AG09309 (cell line): Measurements from ENCODE around the gene BAIAP2L2.

ENCODE experiments used
- DNase-seq: peaks from one replicate; pipeline ENCODE4 v3.0.0-alpha.2; 2010; ENCODE audit warnings: low read depth
- H3K4me3 ChIP-seq: 2 replicates; pipeline ENCODE4 v1.5.1; 2011; ENCODE audit warnings: mild to moderate bottlenecking, low read depth, low read length, moderate library complexity; ENCODE audit not compliant: control insufficient read depth
- CTCF ChIP-seq: IDR thresholded peaks from 2 replicates; pipeline ENCODE4 v1.5.1; 2011; ENCODE audit warnings: mild to moderate bottlenecking, low read depth, low read length, inconsistent platforms; ENCODE audit not compliant: insufficient read depth, control insufficient read depth; ENCODE audit errors: missing control alignments

Gene BAIAP2L2

DNA sequence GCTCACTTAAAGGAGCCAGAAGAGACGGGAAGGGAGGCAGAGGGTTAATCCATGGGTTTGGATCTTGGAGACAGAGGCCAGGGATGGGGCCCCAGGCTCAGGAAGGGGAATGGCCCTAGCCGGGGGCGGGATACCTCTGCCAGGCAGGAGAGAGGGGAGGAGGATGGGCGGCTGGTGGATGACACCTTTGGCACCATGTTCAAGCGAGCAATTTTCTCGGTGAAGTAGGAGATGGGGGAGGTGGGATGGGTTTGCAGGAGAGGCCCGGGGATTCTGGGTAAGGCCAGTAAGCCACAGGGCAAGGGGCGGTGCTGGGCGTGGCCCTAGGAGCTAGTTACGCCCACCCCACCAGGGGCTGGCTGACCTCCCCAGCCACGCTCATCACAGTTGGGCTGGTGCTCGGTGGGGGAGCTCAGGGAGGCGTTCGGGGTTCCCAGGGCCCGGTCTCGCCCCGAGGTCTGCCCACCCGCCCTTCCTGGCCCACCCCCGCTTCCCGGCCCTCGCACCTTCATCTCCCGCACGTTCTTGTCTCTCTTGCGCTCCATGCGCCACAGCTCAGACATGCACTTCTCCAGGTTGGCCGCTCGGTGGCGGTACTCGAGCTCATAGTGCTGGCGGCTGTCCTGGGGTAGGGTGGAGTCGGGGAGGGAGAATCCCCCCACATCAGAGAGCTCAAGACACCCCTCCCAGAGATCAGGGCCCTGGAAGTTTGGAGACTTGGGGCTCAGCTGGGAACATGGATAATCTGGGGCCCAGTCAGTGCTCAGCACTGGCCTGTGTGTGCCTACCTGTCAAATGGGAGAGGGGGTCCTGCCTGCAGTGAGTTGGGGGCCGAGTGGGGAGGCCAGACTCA, 12.7 kb downstream of the BAIAP2L2 start:
- TF ChIP-seq CTCF, result peak; percentile 34

DNA sequence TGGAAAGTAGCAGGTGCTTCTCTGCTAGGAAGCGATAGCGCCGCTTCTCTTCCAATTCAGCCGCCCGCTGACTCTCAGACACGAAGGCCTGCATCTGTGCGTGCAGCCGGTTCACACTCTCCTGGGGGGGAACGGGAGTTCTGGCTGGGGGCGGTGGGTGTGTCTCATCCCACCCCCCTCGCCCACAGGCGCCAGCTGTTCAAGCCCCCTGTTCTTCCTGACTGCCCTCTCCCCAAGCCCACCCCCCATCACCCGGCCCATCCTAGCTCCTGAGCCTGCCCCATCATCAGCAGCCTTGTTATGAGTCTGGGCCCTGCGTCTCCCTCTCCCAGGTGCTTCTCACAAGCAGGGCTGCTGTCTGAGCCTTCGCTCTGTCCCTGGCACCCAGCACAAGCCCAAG, 13.4 kb downstream of the BAIAP2L2 start:
- TF ChIP-seq CTCF, result no peak
- no peak overlapping the region for H3K4me3 ChIP-seq
- no peak for DNase-seq

More for the DNA sequence above, 12.7 kb downstream of the BAIAP2L2 start:
- DNase-seq, result no peak
- no peak overlapping the region for H3K4me3 ChIP-seq

GRCh38 chr22:38089474-38089851, 21.0 kb downstream of the BAIAP2L2 start:
- H3K4me3 ChIP-seq, result no peak overlapping the region
- no peak for DNase-seq
- TF ChIP-seq CTCF, result no peak

DNA sequence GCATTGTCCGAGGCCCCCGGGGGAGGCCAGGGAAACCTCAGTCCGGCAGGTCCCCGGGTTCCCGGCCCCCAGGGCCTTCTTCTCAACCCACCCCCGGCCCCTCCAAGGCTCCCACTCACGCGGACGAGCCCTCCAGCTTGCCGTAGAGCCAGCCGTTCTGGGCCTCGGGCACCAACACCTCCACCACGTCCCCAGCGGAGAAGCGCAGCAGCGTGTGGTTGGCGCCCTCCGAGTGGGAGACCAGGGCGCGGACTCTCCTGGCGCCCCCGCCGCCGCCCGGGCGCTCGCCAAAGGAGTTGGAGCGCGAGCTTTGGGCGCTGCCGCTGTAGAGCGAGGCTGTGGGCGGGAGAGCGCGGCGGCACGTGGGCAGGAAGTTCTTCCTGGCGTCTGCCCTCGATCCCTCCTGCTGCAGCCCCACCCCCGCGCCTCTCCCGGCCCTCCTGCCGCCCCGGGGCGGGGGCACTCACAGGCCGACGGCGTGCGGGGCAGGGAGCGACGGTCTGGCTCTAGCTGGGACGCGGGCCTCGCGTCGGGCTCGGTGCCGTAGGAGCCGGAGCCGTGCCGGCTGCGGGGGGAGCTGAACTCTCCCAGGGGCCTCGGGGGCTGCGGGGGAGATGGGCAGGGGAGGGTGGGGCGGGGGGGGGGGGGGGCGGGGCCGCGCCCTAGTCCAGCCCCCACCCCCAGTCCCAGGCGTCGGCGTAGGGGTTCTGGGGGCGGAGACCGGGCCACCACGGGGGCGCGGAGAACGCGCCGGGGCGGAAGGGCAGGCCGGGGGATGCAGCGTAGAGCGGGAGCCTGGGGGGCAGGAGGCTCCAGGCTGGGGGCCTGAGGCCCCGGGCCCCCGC, 21.6 kb downstream of the BAIAP2L2 start:
- DNase-seq, result no peak

GRCh38 chr22:38087855-38088254, 22.6 kb downstream of the BAIAP2L2 start:
- TF ChIP-seq CTCF, result no peak
- no peak for DNase-seq
- no peak overlapping the region for H3K4me3 ChIP-seq

More for the DNA sequence above, 21.6 kb downstream of the BAIAP2L2 start:
- no peak for TF ChIP-seq CTCF
- H3K4me3 ChIP-seq, result peak overlapping the region; percentile 45

GRCh38 chr22:38086942-38087341, 23.5 kb downstream of the BAIAP2L2 start:
- TF ChIP-seq CTCF, result no peak
- no peak for DNase-seq
- H3K4me3 ChIP-seq, result no peak overlapping the region
